Left ventricle myocardium superior (tissue), 1 donor: ENCODE measurements around the gene TMEM150C. TPM values are rescaled to one million over a fixed set of nuclear protein-coding genes. Genes with fewer than 3 reads are reported as not detected.

Experiments
- ATAC-seq: fragments of 200-7000 bp; cut with Tn5 transposase; one replicate; pipeline ENCODE4 v1.9.1; 2020; ENCODE audit warnings: mild to moderate bottlenecking, moderate library complexity
- DNase-seq: peaks from one replicate; pipeline ENCODE4 v3.0.0-alpha.2; 2020
- intact Hi-C: fragments of 100-400 bp; cut with micrococcal nuclease; formaldehyde crosslinking; loops from one replicate; pipeline ENCODE4 v1.11.0; 2022
- total RNA-seq: library from RNA; stranded (reverse); fragmentation: NEBNext Ultra II Directional; extraction: Animal tissue kit (Norgen Biotek cat#: 25700); gene quantifications from one replicate; pipeline ENCODE4 v1.2.1, GENCODE V29; 2021
- donor health status: DM: no; HTN: yes; CAD: no; lungs with severe emphysema.

The TMEM150C gene
- total RNA-seq, 1 donor from 2014 or later: 19.6 TPM

- no peak for ATAC-seq
- no peak for DNase-seq
- intact Hi-C loops: no loop called here
Measured at GRCh38 chr4:82523179-82523578, 38.6 kb downstream of the TMEM150C start.

- intact Hi-C loops: no loop called here
- DNase-seq: no peak
Measured at GRCh38 chr4:82522472-82522871, 39.3 kb downstream of the TMEM150C start.

GRCh38 chr4:82521283-82521682 lies 40.5 kb downstream of the TMEM150C start:
- intact Hi-C loops: no loop called here
- DNase-seq (no peak), ATAC-seq (no peak)

More at GRCh38 chr4:82522472-82522871, 39.3 kb downstream of the TMEM150C start:
- ATAC-seq: no peak

GRCh38 chr4:82519776-82520175 lies 42.0 kb downstream of the TMEM150C start:
- ATAC-seq: no peak
- intact Hi-C loops: no loop called here

GRCh38 chr4:82519072-82519471 lies 42.7 kb downstream of the TMEM150C start:
- DNase-seq (no peak), ATAC-seq (no peak)
- intact Hi-C loops: no loop called here

More at GRCh38 chr4:82519776-82520175, 42.0 kb downstream of the TMEM150C start:
- no peak for DNase-seq

GRCh38 chr4:82517043-82517442 lies 44.7 kb downstream of the TMEM150C start:
- DNase-seq (no peak), ATAC-seq (no peak)
- intact Hi-C loops: no loop called here

- ATAC-seq (peak; percentile 96), DNase-seq (no peak)
- intact Hi-C loops: no loop called here
Measured at GRCh38 chr4:82515705-82516104, 46.1 kb downstream of the TMEM150C start.

GRCh38 chr4:82513382-82513781 lies 48.4 kb downstream of the TMEM150C start:
- intact Hi-C loops: no loop called here
- ATAC-seq: no peak
- no peak for DNase-seq

GRCh38 chr4:82510216-82510615 lies 51.6 kb downstream of the TMEM150C start:
- intact Hi-C loops: no loop called here
- ATAC-seq (no peak), DNase-seq (no peak)

- intact Hi-C loops: no loop called here
- DNase-seq: no peak
- ATAC-seq: no peak
Measured at GRCh38 chr4:82508806-82509428, 52.9 kb downstream of the TMEM150C start.

- ATAC-seq (no peak), DNase-seq (no peak)
- intact Hi-C loops: no loop called here
Measured at GRCh38 chr4:82508011-82508410, 53.8 kb downstream of the TMEM150C start.

GRCh38 chr4:82501154-82501442 lies 60.7 kb downstream of the TMEM150C start:
- DNase-seq: no peak
- intact Hi-C loops: no loop called here

GRCh38 chr4:82500435-82501153 lies 61.2 kb downstream of the TMEM150C start:
- no peak for DNase-seq
- intact Hi-C loops: no loop called here
- peak; percentile 48 for ATAC-seq

More at GRCh38 chr4:82501154-82501442, 60.7 kb downstream of the TMEM150C start:
- ATAC-seq: no peak

- ATAC-seq (no peak), DNase-seq (no peak)
- intact Hi-C loops: no loop called here
Measured at GRCh38 chr4:82499738-82500434, 61.9 kb downstream of the TMEM150C start.

- intact Hi-C loops: no loop called here
- DNase-seq (no peak), ATAC-seq (peak; percentile 56)
Measured at GRCh38 chr4:82496349-82496748, 65.4 kb downstream of the TMEM150C start.

- intact Hi-C loops: no loop called here
- no peak for ATAC-seq
- DNase-seq: no peak
Measured at GRCh38 chr4:82495666-82496065, 66.1 kb downstream of the TMEM150C start.

GRCh38 chr4:82493721-82494425 lies 67.9 kb downstream of the TMEM150C start:
- intact Hi-C loops: no loop called here
- DNase-seq: no peak
- no peak for ATAC-seq

GRCh38 chr4:82491251-82491960 lies 70.4 kb downstream of the TMEM150C start:
- no peak for DNase-seq
- intact Hi-C loops: no loop called here

GRCh38 chr4:82489987-82490386 lies 71.8 kb downstream of the TMEM150C start:
- intact Hi-C loops: no loop called here
- ATAC-seq (no peak), DNase-seq (no peak)

More at GRCh38 chr4:82491251-82491960, 70.4 kb downstream of the TMEM150C start:
- peak; percentile 43 for ATAC-seq
